ENCODE measurements around the gene CYP21A2.

Gene CYP21A2

GRCh38 chr6:32081168-32081990, 43.2 kb downstream of the CYP21A2 start:
- Histone ChIP-seq H3K9me3 (ENCODE audit: control insufficient read depth, low read length) (no peaks in the 10 kb centered on the region), H3K9ac (ENCODE audit: low read length) (no peak overlapping the region), H3K4me1 (ENCODE audit: control insufficient read depth, insufficient read depth, low read length) (peaks cover 10% of the 10 kb centered on the region), H3K27me3 (ENCODE audit: control insufficient read depth, insufficient read depth, low read length) (peaks cover 8% of the 10 kb centered on the region), H3K36me3 (ENCODE audit: control insufficient read depth, insufficient read depth, low read length) (no peaks in the 10 kb centered on the region), H3K4me3 (ENCODE audit: low read length) (no peak overlapping the region)

DNA sequence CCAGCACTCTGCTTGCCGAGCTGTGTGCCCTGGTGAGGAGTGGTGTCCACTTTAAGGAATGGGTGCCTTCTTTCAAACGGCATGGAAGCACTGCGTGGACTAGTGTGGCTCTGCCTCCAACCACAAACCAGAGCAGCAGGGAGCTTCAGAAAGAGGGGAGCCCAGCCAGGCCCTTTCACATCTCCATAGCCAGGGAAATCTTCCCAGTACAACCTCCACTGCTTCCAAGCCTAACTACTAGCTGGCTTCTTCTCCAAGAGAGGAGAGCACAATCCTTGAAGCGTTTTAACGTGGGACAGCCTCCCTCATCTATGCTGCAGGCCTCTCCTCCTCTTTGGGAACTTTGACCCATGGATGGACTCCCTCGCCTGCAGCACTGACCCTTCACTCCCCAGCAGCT, 44.3 kb downstream of the CYP21A2 start:
- H3K27me3 ChIP-seq (ENCODE audit: control insufficient read depth, insufficient read depth, low read length): peaks cover 8% of the 10 kb centered on the region
- H3K4me1 ChIP-seq (ENCODE audit: control insufficient read depth, insufficient read depth, low read length): peaks cover 10% of the 10 kb centered on the region
- no peak overlapping the region for H3K4me3 ChIP-seq (ENCODE audit: low read length)
- no peak overlapping the region for H3K9ac ChIP-seq (ENCODE audit: low read length)
- H3K36me3 ChIP-seq (ENCODE audit: control insufficient read depth, insufficient read depth, low read length): no peaks in the 10 kb centered on the region
- no peaks in the 10 kb centered on the region for H3K9me3 ChIP-seq (ENCODE audit: control insufficient read depth, low read length)

DNA sequence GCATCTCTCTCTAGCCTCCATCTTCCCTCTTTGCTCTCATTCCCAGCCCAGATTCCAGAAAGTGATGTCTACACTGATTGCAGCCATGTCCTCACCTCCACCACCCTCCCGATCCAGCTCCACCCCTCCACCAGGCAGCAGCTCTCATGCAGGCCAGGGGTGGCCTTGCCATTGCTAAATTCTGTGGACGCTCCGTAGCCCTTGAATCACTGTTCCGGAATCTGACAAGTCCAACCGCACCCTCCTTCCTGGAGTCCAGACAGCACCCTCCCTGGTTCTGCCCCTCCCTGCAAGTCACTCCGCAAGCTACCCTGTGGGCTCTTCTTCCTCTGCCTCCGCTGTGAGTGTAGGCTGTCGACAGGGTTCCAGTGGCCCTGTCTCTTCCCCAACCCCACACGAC, 44.7 kb downstream of the CYP21A2 start:
- peaks cover 10% of the 10 kb centered on the region for H3K4me1 ChIP-seq (ENCODE audit: control insufficient read depth, insufficient read depth, low read length)
- H3K9me3 ChIP-seq (ENCODE audit: control insufficient read depth, low read length): no peaks in the 10 kb centered on the region
- no peaks in the 10 kb centered on the region for H3K36me3 ChIP-seq (ENCODE audit: control insufficient read depth, insufficient read depth, low read length)
- no peak overlapping the region for H3K9ac ChIP-seq (ENCODE audit: low read length)
- peaks cover 8% of the 10 kb centered on the region for H3K27me3 ChIP-seq (ENCODE audit: control insufficient read depth, insufficient read depth, low read length)
- no peak overlapping the region for H3K4me3 ChIP-seq (ENCODE audit: low read length)

DNA sequence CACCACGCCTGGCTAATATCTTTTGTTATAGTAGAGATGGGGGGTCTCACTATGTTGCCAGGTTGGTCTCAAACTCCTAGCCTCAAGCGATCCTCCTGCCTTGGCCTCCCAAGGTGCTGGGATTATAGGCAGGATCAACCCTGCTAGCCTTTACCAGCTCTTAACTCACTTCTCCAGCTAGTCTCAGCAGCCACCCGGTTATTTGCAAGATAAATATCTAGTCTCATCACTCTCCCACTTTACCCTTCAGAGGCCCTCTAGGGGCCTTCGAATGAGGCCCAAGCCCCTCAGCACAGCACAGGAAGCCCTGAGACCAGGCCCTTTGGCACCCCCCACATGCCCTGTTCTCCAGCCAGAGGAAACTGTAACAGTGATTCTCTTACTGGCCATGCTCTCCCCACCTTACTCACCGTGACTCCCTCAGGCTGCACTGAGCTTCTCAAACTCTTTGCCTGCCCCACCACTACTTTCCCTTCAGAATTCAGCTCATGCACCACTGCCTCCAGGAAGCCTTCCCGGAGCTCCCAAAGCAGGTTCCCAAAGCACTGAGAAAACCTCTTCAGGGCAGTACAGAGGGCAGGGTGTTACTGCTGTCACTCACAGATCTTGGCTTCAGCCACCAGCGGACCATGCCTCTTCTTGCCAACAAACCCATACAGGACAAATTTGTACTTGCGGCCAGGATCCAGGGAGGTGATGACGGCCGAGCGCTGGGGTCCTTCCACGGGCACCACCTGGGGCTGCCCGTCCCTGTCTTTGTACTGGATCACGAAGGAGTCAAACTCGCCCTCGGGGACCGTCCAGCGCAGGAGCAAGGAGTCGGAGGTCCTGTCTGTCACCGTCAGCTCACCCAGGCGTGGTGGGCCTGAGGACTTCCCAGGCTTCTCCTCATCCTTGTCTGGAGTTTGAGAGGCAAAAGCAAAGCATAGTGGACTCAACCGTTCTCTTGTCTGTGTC, 45.9 kb downstream of the CYP21A2 start:
- Histone ChIP-seq H3K9ac (ENCODE audit: low read length) (no peak overlapping the region), H3K27me3 (ENCODE audit: control insufficient read depth, insufficient read depth, low read length) (peaks cover 8% of the 10 kb centered on the region), H3K36me3 (ENCODE audit: control insufficient read depth, insufficient read depth, low read length) (no peaks in the 10 kb centered on the region), H3K4me3 (ENCODE audit: low read length) (no peak overlapping the region), H3K9me3 (ENCODE audit: control insufficient read depth, low read length) (no peaks in the 10 kb centered on the region), H3K4me1 (ENCODE audit: control insufficient read depth, insufficient read depth, low read length) (peaks cover 10% of the 10 kb centered on the region)

DNA sequence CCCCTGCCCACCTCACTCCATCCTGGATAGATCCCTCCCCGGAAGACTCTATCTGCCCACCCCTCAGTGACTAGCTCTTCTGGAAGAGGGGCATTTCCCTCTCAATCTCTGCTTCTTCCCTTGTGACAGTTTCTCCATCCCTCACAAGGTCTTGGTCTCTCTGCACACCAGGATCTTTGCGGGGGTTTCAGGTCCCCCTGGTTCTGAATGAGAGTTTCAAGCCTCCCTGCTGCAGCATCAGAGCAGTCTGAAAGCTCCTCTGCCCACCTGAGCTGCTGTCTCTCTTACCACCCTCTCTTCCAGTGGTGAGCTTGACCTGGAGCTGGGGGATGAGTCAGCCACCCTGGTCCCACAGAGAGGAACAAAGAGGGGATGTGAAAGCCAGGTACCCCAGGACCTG, 46.6 kb downstream of the CYP21A2 start:
- H3K36me3 ChIP-seq (ENCODE audit: control insufficient read depth, insufficient read depth, low read length): no peaks in the 10 kb centered on the region
- no peaks in the 10 kb centered on the region for H3K9me3 ChIP-seq (ENCODE audit: control insufficient read depth, low read length)
- peaks cover 8% of the 10 kb centered on the region for H3K27me3 ChIP-seq (ENCODE audit: control insufficient read depth, insufficient read depth, low read length)
- H3K4me3 ChIP-seq (ENCODE audit: low read length): no peak overlapping the region
- peaks cover 10% of the 10 kb centered on the region for H3K4me1 ChIP-seq (ENCODE audit: control insufficient read depth, insufficient read depth, low read length)
- no peak overlapping the region for H3K9ac ChIP-seq (ENCODE audit: low read length)

GRCh38 chr6:32085759-32086459, 47.7 kb downstream of the CYP21A2 start:
- Histone ChIP-seq H3K4me3 (ENCODE audit: low read length) (no peak overlapping the region), H3K27me3 (ENCODE audit: control insufficient read depth, insufficient read depth, low read length) (peaks cover 6% of the 10 kb centered on the region), H3K36me3 (ENCODE audit: control insufficient read depth, insufficient read depth, low read length) (no peaks in the 10 kb centered on the region), H3K4me1 (ENCODE audit: control insufficient read depth, insufficient read depth, low read length) (peaks cover 10% of the 10 kb centered on the region), H3K9me3 (ENCODE audit: control insufficient read depth, low read length) (no peaks in the 10 kb centered on the region), H3K9ac (ENCODE audit: low read length) (no peak overlapping the region)

DNA sequence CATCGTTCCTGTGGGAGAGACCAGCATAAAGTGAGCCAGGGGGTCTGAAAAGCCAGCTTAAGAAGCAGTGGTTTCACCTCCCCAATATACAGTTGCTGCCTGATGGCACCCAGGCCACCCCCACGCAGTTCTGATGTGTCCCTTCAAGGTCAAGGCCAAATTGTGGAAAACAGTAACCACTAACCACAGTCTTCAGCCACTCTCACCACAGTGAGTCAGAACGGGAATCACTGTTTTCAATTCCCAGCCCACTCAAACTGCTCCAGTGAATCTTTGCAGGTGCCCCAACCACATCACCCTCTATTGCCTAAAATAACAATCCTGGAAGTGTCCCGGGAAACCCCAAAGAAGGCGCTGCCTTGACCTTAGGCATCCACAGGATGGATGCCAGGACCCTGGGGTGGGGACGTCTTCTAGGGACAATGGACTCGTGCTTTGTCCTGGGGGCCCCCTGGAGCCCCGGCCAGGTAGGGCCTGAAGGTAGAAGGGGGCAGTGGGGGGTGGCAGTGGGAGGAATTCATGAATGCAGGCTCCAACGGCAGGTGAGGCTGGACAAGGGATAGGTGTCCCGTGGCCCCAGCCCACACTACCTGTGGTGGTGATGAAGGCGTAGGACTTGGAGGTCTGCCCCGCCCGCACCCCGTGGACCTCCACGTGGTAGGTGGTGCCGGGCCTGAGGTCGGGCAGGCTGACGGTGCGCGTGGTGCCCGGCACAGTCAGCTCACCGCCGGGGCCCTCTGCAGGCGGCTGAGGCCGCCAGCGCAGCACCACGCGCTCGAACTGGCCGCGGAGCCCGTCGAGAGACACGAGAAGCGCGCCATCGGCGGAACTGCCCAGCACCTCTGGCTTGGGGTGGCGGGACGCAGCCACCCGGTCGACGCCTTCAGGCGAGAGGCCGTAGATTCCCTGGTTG, 48.7 kb downstream of the CYP21A2 start:
- Histone ChIP-seq H3K9me3 (ENCODE audit: control insufficient read depth, low read length) (no peaks in the 10 kb centered on the region), H3K4me1 (ENCODE audit: control insufficient read depth, insufficient read depth, low read length) (peaks cover 3% of the 10 kb centered on the region), H3K27me3 (ENCODE audit: control insufficient read depth, insufficient read depth, low read length) (peaks cover 4% of the 10 kb centered on the region), H3K9ac (ENCODE audit: low read length) (no peak overlapping the region), H3K4me3 (ENCODE audit: low read length) (no peak overlapping the region), H3K36me3 (ENCODE audit: control insufficient read depth, insufficient read depth, low read length) (no peaks in the 10 kb centered on the region)

GRCh38 chr6:32087574-32088486, 49.6 kb downstream of the CYP21A2 start:
- Histone ChIP-seq H3K9me3 (ENCODE audit: control insufficient read depth, low read length) (no peaks in the 10 kb centered on the region), H3K9ac (ENCODE audit: low read length) (no peak overlapping the region), H3K4me3 (ENCODE audit: low read length) (no peak overlapping the region), H3K27me3 (ENCODE audit: control insufficient read depth, insufficient read depth, low read length) (peaks cover 4% of the 10 kb centered on the region), H3K36me3 (ENCODE audit: control insufficient read depth, insufficient read depth, low read length) (no peaks in the 10 kb centered on the region), H3K4me1 (ENCODE audit: control insufficient read depth, insufficient read depth, low read length) (no peaks in the 10 kb centered on the region)

GRCh38 chr6:32088487-32089049, 50.4 kb downstream of the CYP21A2 start:
- H3K4me3 ChIP-seq (ENCODE audit: low read length): no peak overlapping the region
- no peak overlapping the region for H3K9ac ChIP-seq (ENCODE audit: low read length)
- H3K36me3 ChIP-seq (ENCODE audit: control insufficient read depth, insufficient read depth, low read length): no peaks in the 10 kb centered on the region
- peaks cover 4% of the 10 kb centered on the region for H3K27me3 ChIP-seq (ENCODE audit: control insufficient read depth, insufficient read depth, low read length)
- no peaks in the 10 kb centered on the region for H3K4me1 ChIP-seq (ENCODE audit: control insufficient read depth, insufficient read depth, low read length)
- H3K9me3 ChIP-seq (ENCODE audit: control insufficient read depth, low read length): no peaks in the 10 kb centered on the region

DNA sequence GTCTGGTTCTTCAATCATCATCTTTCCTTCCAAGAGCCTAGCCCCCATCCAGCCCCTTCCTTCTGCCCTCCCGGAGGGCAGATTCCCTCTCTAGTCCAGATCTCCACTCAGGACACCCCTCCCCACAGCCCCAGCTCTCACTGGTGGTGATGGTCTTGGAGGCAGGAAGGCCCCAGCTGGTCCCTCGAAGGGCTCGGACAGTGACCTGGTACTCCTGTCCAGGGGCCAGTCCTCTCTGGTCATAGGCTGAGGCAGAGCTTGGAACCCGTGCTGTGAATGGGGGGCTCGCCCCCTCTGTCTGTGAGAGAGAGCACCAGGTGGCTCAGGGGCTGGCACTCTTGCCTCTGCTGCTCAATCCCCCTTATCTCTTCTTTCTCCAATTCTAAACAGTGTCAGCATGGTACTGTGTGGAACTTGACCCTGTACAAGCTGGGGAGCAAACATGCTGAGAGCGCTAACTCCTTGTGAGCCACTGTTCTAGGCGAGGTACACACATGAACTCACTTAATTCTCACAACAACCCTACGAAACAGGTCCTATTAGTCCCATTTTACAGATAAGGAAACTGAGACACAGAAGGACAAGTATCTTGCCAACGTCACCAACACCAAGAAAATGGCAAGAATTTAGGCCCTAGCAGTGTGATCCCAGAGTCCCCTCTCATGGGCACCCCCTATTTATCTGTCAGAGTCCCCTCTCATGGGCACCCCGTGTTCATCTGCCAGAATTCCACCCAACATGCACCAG, 51.0 kb downstream of the CYP21A2 start:
- H3K4me3 ChIP-seq (ENCODE audit: low read length): no peak overlapping the region
- H3K4me1 ChIP-seq (ENCODE audit: control insufficient read depth, insufficient read depth, low read length): no peaks in the 10 kb centered on the region
- no peak overlapping the region for H3K9ac ChIP-seq (ENCODE audit: low read length)
- H3K27me3 ChIP-seq (ENCODE audit: control insufficient read depth, insufficient read depth, low read length): peaks cover 4% of the 10 kb centered on the region
- no peaks in the 10 kb centered on the region for H3K9me3 ChIP-seq (ENCODE audit: control insufficient read depth, low read length)
- no peaks in the 10 kb centered on the region for H3K36me3 ChIP-seq (ENCODE audit: control insufficient read depth, insufficient read depth, low read length)

All from mucosa of stomach (tissue), 1 donor.